Erythroblast (primary cell): ENCODE measurements around the gene ZNF135.

Experiments
- GATA1 ChIP-seq: IDR thresholded peaks from 2 replicates; pipeline ENCODE4 v1.6.1; 2011; ENCODE audit warnings: low read depth, mild to moderate bottlenecking, control low read depth, low read length, moderate library complexity
- POLR2A ChIP-seq: IDR thresholded peaks from 2 replicates; pipeline ENCODE4 v1.6.1; 2011; ENCODE audit warnings: mild to moderate bottlenecking, low read length

- no peak for TF ChIP-seq POLR2A
- TF ChIP-seq GATA1, result no peak
Observed at GRCh38 chr19:58059003-58059670, at the start of gene ZNF135.
